Measurements from ENCODE around the gene RBBP4. TPM values are rescaled to one million over a fixed set of nuclear protein-coding genes. Genes with fewer than 3 reads are reported as not detected.

The RBBP4 gene
- total RNA-seq, 2 donors from 2014 or later, result 128 to 129 TPM

Other genes with a start within 250 kb of the RBBP4 start
- gene ZBTB8B, start 186.1 kb upstream of the RBBP4 start, total RNA-seq, result not detected
- 1 to 10 TPM; 6.0 to 6.7 TPM for gene ZBTB8A, start 111.8 kb upstream of the RBBP4 start, total RNA-seq
- gene ZBTB8OS, start 658 bp upstream of the RBBP4 start, total RNA-seq, result 10 to 100 TPM; 44.0 to 44.1 TPM
- 10 to 100 TPM; 16.4 to 20.3 TPM for gene SYNC, start 51.6 kb downstream of the RBBP4 start, total RNA-seq
- 10 to 100 TPM; 41.7 to 88.3 TPM for gene YARS1, start 166.2 kb downstream of the RBBP4 start, total RNA-seq
- 10 to 100 TPM; 29.1 to 29.5 TPM for gene S100PBP, start 166.4 kb downstream of the RBBP4 start, total RNA-seq
- under 1 TPM; 0.22 to 0.85 TPM for gene FNDC5, start 219.7 kb downstream of the RBBP4 start, total RNA-seq
- 1 to 10 TPM; 1.5 to 1.9 TPM for gene HPCA, start 235.3 kb downstream of the RBBP4 start, total RNA-seq